GM19372 (cell line): ENCODE data around the gene CHP1.
"Not testable (repeated sequence)": the region's sequence is repeated elsewhere in the genome, so short reads cannot be mapped to it uniquely, and the experiment has no call there.

Experiments used
- ATAC-seq: cut with Tn5 transposase; IDR thresholded peaks from one replicate; pipeline ENCODE4 v1.9.1; 2021; ENCODE audit warnings: mild to moderate bottlenecking, low read depth, moderate library complexity; ENCODE audit not compliant: unreplicated experiment

Gene CHP1

GRCh38 chr15:41288464-41288863 is 57.4 kb downstream of the CHP1 start:
- no peak for ATAC-seq

GRCh38 chr15:41289953-41290352 is 58.9 kb downstream of the CHP1 start:
- no peak for ATAC-seq

GRCh38 chr15:41291065-41291631 is 60.1 kb downstream of the CHP1 start:
- no peak for ATAC-seq

- no peak for ATAC-seq
Measured at GRCh38 chr15:41292521-41292920, 61.5 kb downstream of the CHP1 start.

- not testable (repeated sequence) for ATAC-seq
Measured at GRCh38 chr15:41301139-41301538, 70.1 kb downstream of the CHP1 start.

- ATAC-seq = no peak
Measured at GRCh38 chr15:41301587-41301986, 70.5 kb downstream of the CHP1 start.

- no peak for ATAC-seq
Measured at GRCh38 chr15:41304149-41304770, 73.2 kb downstream of the CHP1 start.

- ATAC-seq = no peak
Measured at GRCh38 chr15:41307679-41308078, 76.6 kb downstream of the CHP1 start.

GRCh38 chr15:41309226-41309905 is 78.3 kb downstream of the CHP1 start:
- no peak for ATAC-seq

- not testable (repeated sequence) for ATAC-seq
Measured at GRCh38 chr15:41320805-41321330, 89.8 kb downstream of the CHP1 start.

GRCh38 chr15:41323611-41324010 is 92.5 kb downstream of the CHP1 start:
- no peak for ATAC-seq

- ATAC-seq = no peak
Measured at GRCh38 chr15:41331281-41331680, 100.2 kb downstream of the CHP1 start.
